ENCODE measurements around the gene OBP2B. TPM values are rescaled to one million over a fixed set of nuclear protein-coding genes. Genes with fewer than 3 reads are reported as not detected.
"Not testable (repeated sequence)": the region's sequence is repeated elsewhere in the genome, so short reads cannot be mapped to it uniquely, and the experiment has no call there.

Gene OBP2B
- total RNA-seq, 2 experiments from 2014 or later: not detected

GRCh38 chr9:133209327-133210201 is 514 bp upstream of the OBP2B start:
- H3K36me3 Mint-ChIP-seq (ENCODE audit: low read depth); H3K4me3 Mint-ChIP-seq; intact Hi-C loops (cut with micrococcal nuclease); H3K4me1 Mint-ChIP-seq (ENCODE audit: low read depth); DNase-seq; CTCF ChIA-PET; H3K27ac Mint-ChIP-seq; H3K9me3 Mint-ChIP-seq: not testable (repeated sequence)
- H3K27me3 Mint-ChIP-seq (ENCODE audit: low read depth): peaks cover 23% of the 10 kb centered on the region

DNA sequence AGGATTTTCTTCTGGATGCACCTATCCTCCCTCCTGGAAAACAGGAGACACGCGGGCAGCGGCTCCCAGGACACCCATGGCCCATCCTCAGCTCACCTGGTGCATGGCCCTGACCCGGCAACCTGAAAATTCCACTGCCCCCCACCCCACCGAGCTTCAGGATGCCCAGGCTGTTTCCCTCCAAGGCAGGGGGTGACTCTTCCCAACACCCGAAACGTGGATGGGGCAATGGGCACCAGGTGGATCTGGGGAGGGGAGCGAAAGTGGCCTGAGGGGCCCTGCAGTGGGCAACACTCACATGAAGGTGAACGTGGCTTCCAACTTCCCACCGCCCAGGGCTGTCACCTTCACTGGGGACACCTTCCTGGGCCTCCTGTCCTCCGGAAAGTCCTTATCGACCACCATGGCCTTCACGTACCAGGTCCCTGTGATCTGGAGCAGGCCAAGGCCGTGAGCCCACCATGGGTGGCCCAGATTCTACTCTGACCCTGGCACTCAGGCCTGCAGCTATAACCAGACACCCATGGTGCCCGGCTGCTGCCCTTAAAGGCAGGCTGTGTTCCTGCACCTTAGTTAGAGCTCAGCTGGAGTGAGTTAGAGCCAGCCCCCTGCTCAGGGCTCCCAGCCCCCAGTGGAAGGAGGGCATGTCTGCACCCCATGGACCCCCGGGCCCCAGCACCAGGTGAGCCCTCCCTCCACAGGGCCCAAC is 725 bp downstream of the OBP2B start:
- CTCF ChIA-PET; H3K4me1 Mint-ChIP-seq (ENCODE audit: low read depth); DNase-seq; H3K9me3 Mint-ChIP-seq; intact Hi-C loops (cut with micrococcal nuclease); H3K27ac Mint-ChIP-seq; H3K4me3 Mint-ChIP-seq; H3K36me3 Mint-ChIP-seq (ENCODE audit: low read depth): not testable (repeated sequence)
- H3K27me3 Mint-ChIP-seq (ENCODE audit: low read depth): peaks cover 18% of the 10 kb centered on the region

DNA sequence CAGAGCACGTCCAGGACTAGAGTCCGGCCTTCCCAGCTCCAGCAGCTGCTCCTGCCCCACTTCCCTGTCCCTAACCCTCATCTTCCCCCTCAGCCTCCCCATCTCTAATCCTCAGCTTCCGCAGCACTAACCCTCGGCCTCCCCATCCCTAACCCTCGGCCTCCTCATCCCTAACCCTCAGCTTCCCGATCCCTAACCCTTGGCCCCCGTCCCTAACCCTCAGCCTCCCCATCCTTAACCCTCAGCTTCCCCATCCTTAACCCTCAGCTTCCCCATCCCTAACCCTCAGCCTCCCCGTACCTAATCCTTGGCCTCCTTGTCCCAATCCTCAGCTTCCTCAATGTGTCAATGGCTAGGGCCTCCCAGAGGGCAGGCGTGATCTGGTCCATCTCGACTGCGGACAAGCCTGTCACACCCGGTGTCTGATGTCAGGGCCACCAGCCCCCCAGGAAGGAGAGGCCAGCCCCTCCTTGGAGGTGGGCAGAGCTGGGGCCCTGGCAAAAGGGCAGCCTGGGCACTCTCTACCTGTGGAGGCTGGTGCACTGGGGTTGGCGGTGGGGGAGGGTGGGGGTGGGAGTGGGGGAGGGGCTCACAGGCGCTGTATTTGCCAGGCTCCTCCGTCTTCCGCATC is 1.4 kb downstream of the OBP2B start:
- DNase-seq: no peak

DNA sequence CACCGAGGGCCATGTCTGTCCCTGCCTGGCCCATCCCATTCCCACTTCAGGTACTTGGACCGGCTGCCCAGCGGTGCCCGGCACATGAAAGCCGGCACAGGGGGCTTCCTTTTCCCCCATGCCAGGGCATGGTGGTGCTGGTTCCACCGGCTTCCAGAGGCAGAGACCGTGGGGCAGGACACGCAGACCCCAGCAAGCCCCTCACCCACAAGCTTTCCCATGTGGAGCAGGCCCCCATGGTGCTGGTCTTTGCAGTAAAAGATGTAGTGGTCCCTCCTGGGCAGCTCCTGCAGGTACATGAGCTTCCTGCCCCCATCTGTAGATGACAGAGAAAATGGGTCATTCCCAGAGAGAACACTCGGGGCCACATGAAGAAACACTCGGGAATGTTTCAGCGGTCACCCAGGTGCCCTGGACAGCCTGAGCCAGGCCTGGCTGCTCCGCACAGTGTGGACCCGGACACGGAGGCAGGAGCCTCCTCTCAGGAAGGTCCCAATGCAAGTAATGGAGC is 2.0 kb downstream of the OBP2B start:
- Mint-ChIP-seq H3K4me3 (no peak overlapping the region), H3K9me3 (no peaks in the 10 kb centered on the region), H3K4me1 (ENCODE audit: low read depth) (no peaks in the 10 kb centered on the region), H3K27me3 (ENCODE audit: low read depth) (peaks cover 17% of the 10 kb centered on the region), H3K27ac (no peak overlapping the region), H3K36me3 (ENCODE audit: low read depth) (no peaks in the 10 kb centered on the region)
- intact Hi-C loops (cut with micrococcal nuclease): no loop called here
- CTCF ChIA-PET: interaction anchor here (1.1 kb wide), 1 partner anchor 32 kb away, joined by 3 read pairs; no protein-coding TSS in a partner anchor
- no peak for DNase-seq

More for the DNA sequence above, 1.4 kb downstream of the OBP2B start:
- Mint-ChIP-seq H3K27me3 (ENCODE audit: low read depth) (peaks cover 18% of the 10 kb centered on the region), H3K4me1 (ENCODE audit: low read depth) (no peaks in the 10 kb centered on the region), H3K9me3 (no peaks in the 10 kb centered on the region), H3K4me3 (no peak overlapping the region), H3K36me3 (ENCODE audit: low read depth) (no peaks in the 10 kb centered on the region), H3K27ac (no peak overlapping the region)
- intact Hi-C loops (cut with micrococcal nuclease): no loop called here
- CTCF ChIA-PET: no interaction called here

DNA sequence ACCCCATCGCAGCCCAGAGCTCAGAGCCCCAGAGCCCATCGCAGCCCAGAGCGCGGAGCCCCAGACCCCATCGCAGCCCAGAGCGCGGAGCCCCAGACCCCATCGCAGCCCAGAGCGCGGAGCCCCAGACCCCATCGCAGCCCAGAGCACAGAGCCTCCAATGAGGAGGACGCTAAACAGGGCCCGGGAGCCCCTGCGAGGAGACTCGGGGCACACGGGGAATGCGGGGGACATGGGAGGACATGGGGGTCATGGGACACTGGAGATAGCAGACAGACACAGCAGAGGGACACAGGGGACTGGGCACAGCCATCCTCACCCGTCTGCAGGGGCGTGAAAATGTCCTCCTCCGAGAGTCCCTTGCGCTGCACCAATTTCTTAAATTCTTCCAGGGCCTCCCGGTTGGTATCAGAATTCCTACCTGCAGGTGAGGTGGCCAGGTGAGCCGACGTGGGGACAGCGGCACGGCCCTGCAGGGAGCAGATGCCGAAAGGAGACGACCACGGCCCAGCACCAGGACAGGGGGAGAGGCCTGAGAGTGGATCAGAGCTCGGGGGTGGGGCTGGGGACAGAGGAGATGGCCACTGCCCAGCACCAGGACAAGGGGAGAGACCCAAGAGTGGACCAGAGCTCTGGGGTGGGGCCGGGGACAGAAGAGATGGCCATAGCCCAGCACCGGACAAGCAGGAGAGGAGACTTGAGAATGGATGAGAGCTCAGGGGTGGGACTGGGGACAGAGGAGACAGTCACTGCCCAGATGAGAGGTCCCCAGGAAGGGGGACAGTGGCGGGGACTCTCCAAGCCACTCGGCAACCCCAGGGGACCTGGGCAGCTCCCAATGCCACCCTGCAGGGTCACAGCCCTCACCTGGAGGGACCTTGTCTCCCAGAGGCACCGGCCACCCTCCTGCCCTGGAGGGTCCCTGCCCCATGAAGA is 2.8 kb downstream of the OBP2B start:
- no peak overlapping the region for H3K4me3 Mint-ChIP-seq
- no peaks in the 10 kb centered on the region for H3K9me3 Mint-ChIP-seq
- no peak for DNase-seq
- intact Hi-C loops (cut with micrococcal nuclease): no loop called here
- no peak overlapping the region for H3K27ac Mint-ChIP-seq
- H3K4me1 Mint-ChIP-seq (ENCODE audit: low read depth): no peaks in the 10 kb centered on the region
- H3K36me3 Mint-ChIP-seq (ENCODE audit: low read depth): no peaks in the 10 kb centered on the region
- CTCF ChIA-PET: interaction anchor here (1.1 kb wide), 1 partner anchor 33 kb away, joined by 3 read pairs; no protein-coding TSS in a partner anchor
- H3K27me3 Mint-ChIP-seq (ENCODE audit: low read depth): peaks cover 11% of the 10 kb centered on the region

- H3K9me3 Mint-ChIP-seq; H3K4me1 Mint-ChIP-seq (ENCODE audit: low read depth); CTCF ChIA-PET; H3K4me3 Mint-ChIP-seq; H3K27ac Mint-ChIP-seq; intact Hi-C loops (cut with micrococcal nuclease); H3K36me3 Mint-ChIP-seq (ENCODE audit: low read depth); DNase-seq: not testable (repeated sequence)
- peaks cover 11% of the 10 kb centered on the region for H3K27me3 Mint-ChIP-seq (ENCODE audit: low read depth)
Observed at GRCh38 chr9:133205481-133205887, 3.6 kb downstream of the OBP2B start.

- peaks cover 3% of the 10 kb centered on the region for H3K4me1 Mint-ChIP-seq (ENCODE audit: low read depth)
- intact Hi-C loops (cut with micrococcal nuclease): no loop called here
- no peaks in the 10 kb centered on the region for H3K9me3 Mint-ChIP-seq
- no peak overlapping the region for H3K4me3 Mint-ChIP-seq
- DNase-seq: no peak
- peaks cover 9% of the 10 kb centered on the region for H3K27me3 Mint-ChIP-seq (ENCODE audit: low read depth)
- CTCF ChIA-PET: no interaction called here
- peaks cover under 1% of the 10 kb centered on the region for H3K36me3 Mint-ChIP-seq (ENCODE audit: low read depth)
- H3K27ac Mint-ChIP-seq: no peak overlapping the region
Observed at GRCh38 chr9:133204993-133205336, 4.1 kb downstream of the OBP2B start.

DNA sequence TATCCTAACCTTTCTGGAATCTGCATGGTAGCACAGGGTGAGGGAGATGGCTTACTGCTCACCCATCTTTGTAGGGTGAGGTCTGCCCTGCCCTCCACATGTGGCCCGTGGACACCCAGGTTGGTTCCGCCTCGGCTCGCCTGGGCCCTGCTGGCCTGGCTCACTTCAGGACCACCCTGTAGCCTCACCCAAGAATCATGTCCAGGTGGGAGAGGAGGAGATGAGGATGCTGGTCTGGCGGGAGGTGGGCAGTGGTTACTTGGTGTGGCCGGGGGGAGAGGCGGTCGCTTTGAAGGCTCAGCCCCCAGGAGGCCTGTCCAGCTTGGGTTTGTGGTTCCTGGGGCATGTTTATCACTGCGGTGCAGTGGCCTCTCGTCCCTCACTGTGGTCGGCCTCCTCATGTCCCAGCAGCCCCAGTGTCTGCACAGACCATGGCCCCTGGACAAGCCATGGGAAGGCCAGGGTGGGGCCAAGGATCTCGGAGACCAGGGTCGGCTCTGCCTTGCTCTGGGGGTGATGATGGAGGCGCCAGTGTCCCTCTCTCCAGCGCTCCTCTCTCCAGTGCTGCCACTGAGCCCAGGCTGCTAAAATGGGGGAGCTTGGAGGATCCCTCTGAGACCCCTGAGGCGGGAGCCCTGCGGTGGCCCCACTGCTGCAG is 4.6 kb downstream of the OBP2B start:
- Mint-ChIP-seq H3K27ac (no peak overlapping the region), H3K9me3 (no peaks in the 10 kb centered on the region), H3K36me3 (ENCODE audit: low read depth) (peaks cover 1% of the 10 kb centered on the region), H3K4me3 (no peak overlapping the region), H3K4me1 (ENCODE audit: low read depth) (peaks cover 3% of the 10 kb centered on the region), H3K27me3 (ENCODE audit: low read depth) (peaks cover 8% of the 10 kb centered on the region)
- CTCF ChIA-PET: no interaction called here
- DNase-seq: no peak
- intact Hi-C loops (cut with micrococcal nuclease): no loop called here

DNA sequence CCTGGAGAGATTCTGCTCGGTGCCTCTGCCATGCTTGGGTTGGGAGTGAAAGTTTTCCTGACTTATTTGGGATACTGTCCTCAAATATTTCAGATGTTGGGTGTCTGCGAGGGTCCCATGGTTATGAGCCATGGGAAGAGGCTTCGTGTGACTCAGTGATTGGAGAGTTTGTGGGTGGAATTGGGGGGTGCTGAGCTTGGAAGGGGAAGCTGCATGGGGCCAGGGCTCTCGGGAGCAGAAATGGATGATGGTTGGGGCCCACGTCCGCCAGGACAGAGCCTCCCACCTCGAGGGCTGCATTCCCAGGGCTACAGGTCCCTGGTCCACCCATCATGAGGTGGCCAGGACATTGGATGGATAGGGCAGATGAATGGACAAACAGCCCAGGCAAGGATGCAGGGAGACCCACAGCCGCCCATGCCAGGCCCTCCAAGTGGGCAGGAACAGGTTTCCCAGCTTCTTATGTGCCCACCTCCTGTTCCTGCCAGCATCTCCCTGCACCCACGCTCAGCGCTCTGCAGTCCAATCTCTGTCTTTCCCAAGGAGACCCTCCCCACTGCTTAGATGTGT is 5.5 kb downstream of the OBP2B start:
- peaks cover 1% of the 10 kb centered on the region for H3K36me3 Mint-ChIP-seq (ENCODE audit: low read depth)
- CTCF ChIA-PET: no interaction called here
- peaks cover 8% of the 10 kb centered on the region for H3K27me3 Mint-ChIP-seq (ENCODE audit: low read depth)
- H3K27ac Mint-ChIP-seq: no peak overlapping the region
- H3K9me3 Mint-ChIP-seq: no peaks in the 10 kb centered on the region
- intact Hi-C loops (cut with micrococcal nuclease): no loop called here
- H3K4me3 Mint-ChIP-seq: no peak overlapping the region
- DNase-seq: no peak
- peaks cover 3% of the 10 kb centered on the region for H3K4me1 Mint-ChIP-seq (ENCODE audit: low read depth)

DNA sequence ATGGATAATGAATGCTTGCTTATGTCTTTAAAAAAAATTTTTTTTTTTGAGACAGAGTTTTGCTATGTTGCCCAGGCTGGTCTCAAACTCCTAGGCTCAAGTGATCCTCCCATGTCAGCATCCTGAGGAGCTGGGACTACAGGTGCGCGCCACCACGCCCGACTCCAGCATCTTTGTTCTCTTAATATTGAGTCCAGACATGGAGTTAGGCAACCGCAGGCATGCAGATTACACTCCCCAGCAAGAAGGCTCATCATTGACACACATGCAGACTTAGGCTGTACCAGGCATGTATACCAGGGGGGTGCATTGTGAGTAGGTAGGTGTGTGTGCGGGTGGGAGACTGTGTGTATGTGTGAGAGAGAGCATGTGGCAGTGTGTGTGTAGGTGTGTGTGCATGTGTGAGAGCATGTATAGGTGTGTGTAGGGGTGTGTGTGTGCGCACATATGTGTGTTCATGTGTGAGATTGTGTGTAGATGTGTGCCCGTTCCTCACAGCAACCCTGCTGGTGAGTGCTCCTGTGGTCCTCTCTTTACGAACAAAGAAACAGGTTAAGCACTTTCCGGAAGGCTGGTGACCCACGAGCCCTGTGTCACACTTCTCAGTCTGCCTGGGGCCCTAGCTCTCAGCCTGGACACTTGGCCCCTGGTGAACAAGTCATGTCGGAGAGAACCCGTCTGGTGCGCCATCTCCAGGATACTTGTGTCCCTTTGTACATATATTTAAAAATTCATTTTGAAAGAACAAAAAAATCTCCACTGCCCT is 6.2 kb downstream of the OBP2B start:
- no peaks in the 10 kb centered on the region for H3K9me3 Mint-ChIP-seq
- H3K4me3 Mint-ChIP-seq: no peak overlapping the region
- H3K27me3 Mint-ChIP-seq (ENCODE audit: low read depth): peaks cover 8% of the 10 kb centered on the region
- no peak overlapping the region for H3K27ac Mint-ChIP-seq
- no peak for DNase-seq
- CTCF ChIA-PET: interaction anchor here (1.0 kb wide), 1 partner anchor 57 kb away, joined by 3 read pairs; no protein-coding TSS in a partner anchor
- peaks cover 1% of the 10 kb centered on the region for H3K36me3 Mint-ChIP-seq (ENCODE audit: low read depth)
- peaks cover 3% of the 10 kb centered on the region for H3K4me1 Mint-ChIP-seq (ENCODE audit: low read depth)
- intact Hi-C loops (cut with micrococcal nuclease): no loop called here

- CTCF ChIA-PET: interaction anchor here (1.0 kb wide), 1 partner anchor 56 kb away, joined by 3 read pairs; no protein-coding TSS in a partner anchor
- DNase-seq: no peak
- H3K27ac Mint-ChIP-seq: no peak overlapping the region
- intact Hi-C loops (cut with micrococcal nuclease): no loop called here
- H3K4me1 Mint-ChIP-seq (ENCODE audit: low read depth): peaks cover 3% of the 10 kb centered on the region
- peaks cover 8% of the 10 kb centered on the region for H3K27me3 Mint-ChIP-seq (ENCODE audit: low read depth)
- H3K9me3 Mint-ChIP-seq: no peaks in the 10 kb centered on the region
- H3K4me3 Mint-ChIP-seq: no peak overlapping the region
- H3K36me3 Mint-ChIP-seq (ENCODE audit: low read depth): peaks cover 1% of the 10 kb centered on the region
Observed at GRCh38 chr9:133202145-133202513, 6.9 kb downstream of the OBP2B start.
